IPS-11a (cell line): ENCODE measurements around the gene LRRC25.

ENCODE experiments used
- H3K4me3 ChIP-seq: one replicate; pipeline ENCODE4 v1.5.1; 2013; ENCODE audit warnings: low read depth, low read length, control low read depth

The LRRC25 gene

GRCh38 chr19:18436671-18437490 is 39.5 kb upstream of the LRRC25 start:
- H3K4me3 ChIP-seq, result peak overlapping the region; percentile 46

GRCh38 chr19:18435842-18436670 is 38.6 kb upstream of the LRRC25 start:
- no peak overlapping the region for H3K4me3 ChIP-seq

GRCh38 chr19:18435178-18435841 is 37.9 kb upstream of the LRRC25 start:
- H3K4me3 ChIP-seq, result no peak overlapping the region

GRCh38 chr19:18434411-18435175 is 37.2 kb upstream of the LRRC25 start:
- no peak overlapping the region for H3K4me3 ChIP-seq

GRCh38 chr19:18433735-18434398 is 36.4 kb upstream of the LRRC25 start:
- no peak overlapping the region for H3K4me3 ChIP-seq

GRCh38 chr19:18433015-18433691 is 35.7 kb upstream of the LRRC25 start:
- H3K4me3 ChIP-seq, result peak overlapping the region; percentile 34

GRCh38 chr19:18432275-18433014 is 35.0 kb upstream of the LRRC25 start:
- peak overlapping the region; percentile 34 for H3K4me3 ChIP-seq

GRCh38 chr19:18431351-18432197 is 34.2 kb upstream of the LRRC25 start:
- no peak overlapping the region for H3K4me3 ChIP-seq

- H3K4me3 ChIP-seq, result no peak overlapping the region
Observed at GRCh38 chr19:18430417-18431144, 33.2 kb upstream of the LRRC25 start.

- H3K4me3 ChIP-seq, result peak overlapping the region; percentile 46
Observed at GRCh38 chr19:18429717-18430416, 32.4 kb upstream of the LRRC25 start.

GRCh38 chr19:18428787-18429674 is 31.6 kb upstream of the LRRC25 start:
- H3K4me3 ChIP-seq, result peak overlapping the region; percentile 46

GRCh38 chr19:18428173-18428786 is 30.9 kb upstream of the LRRC25 start:
- H3K4me3 ChIP-seq, result no peak overlapping the region

GRCh38 chr19:18427743-18428113 is 30.3 kb upstream of the LRRC25 start:
- H3K4me3 ChIP-seq, result no peak overlapping the region

GRCh38 chr19:18427080-18427742 is 29.8 kb upstream of the LRRC25 start:
- H3K4me3 ChIP-seq, result no peak overlapping the region

- H3K4me3 ChIP-seq, result no peak overlapping the region
Observed at GRCh38 chr19:18426416-18426767, 29.0 kb upstream of the LRRC25 start.
